CD4-positive, CD25-positive, alpha-beta regulatory T cell (primary cell): ENCODE measurements around the gene RPL10A. TPM values are rescaled to one million over a fixed set of nuclear protein-coding genes. Genes with fewer than 3 reads are reported as not detected.

Experiments used
- ATAC-seq, 2 donors: fragments of 150-1000 bp; cut with Tn5 transposase; one replicate each; pipeline ENCODE4 v1.10.0; 2021; ENCODE audit warnings: low read depth in 2 of 2, moderate number of reproducible peaks in 2 of 2, moderate library complexity in 1 of 2
- DNase-seq, 3 donors: peaks; one replicate each; pipeline versions ENCODE4 v3.0.0 to v3.0.0-alpha.2; 2012 to 2022; ENCODE audit warnings: mixed read lengths in 1 of 3
- H3K27ac ChIP-seq: one replicate; pipeline ENCODE4 v1.7.0; 2013; ENCODE audit warnings: mild to moderate bottlenecking, low read length; ENCODE audit not compliant: insufficient read depth, poor library complexity, severe bottlenecking
- H3K27me3 ChIP-seq: one replicate; pipeline ENCODE4 v1.7.0; 2013; ENCODE audit warnings: low read length; ENCODE audit not compliant: control insufficient read depth, insufficient read depth
- H3K36me3 ChIP-seq: one replicate; pipeline ENCODE4 v1.7.0; 2013; ENCODE audit warnings: mild to moderate bottlenecking, low read length, moderate library complexity; ENCODE audit not compliant: control insufficient read depth, insufficient read depth
- H3K4me1 ChIP-seq: 2 replicates; pipeline ENCODE4 v1.7.0; 2013; ENCODE audit warnings: mild to moderate bottlenecking, low read length; ENCODE audit not compliant: insufficient read depth, control insufficient read depth, poor library complexity, severe bottlenecking
- H3K4me3 ChIP-seq: one replicate; pipeline ENCODE4 v1.7.0; 2013; ENCODE audit warnings: low read depth, mild to moderate bottlenecking, low read length, moderate library complexity
- H3K9me3 ChIP-seq, 2 experiments: 1 replicate in 1 of 2; 2 replicates in 1 of 2; pipeline ENCODE4 v1.7.0; 2013; ENCODE audit warnings: low read length in 2 of 2, mild to moderate bottlenecking in 1 of 2, moderate library complexity in 1 of 2; ENCODE audit not compliant: control insufficient read depth in 2 of 2
- H3K27ac Mint-ChIP-seq, 3 donors: one replicate each; pipeline ENCODE4 v1.8.0; 2020 to 2022; ENCODE audit warnings: mild to moderate bottlenecking in 3 of 3, mixed read lengths in 3 of 3, moderate library complexity in 2 of 3
- H3K27me3 Mint-ChIP-seq: one replicate; pipeline ENCODE4 v1.8.0; 2022; ENCODE audit warnings: mild to moderate bottlenecking, mixed read lengths
- H3K36me3 Mint-ChIP-seq: one replicate; pipeline ENCODE4 v1.8.0; 2020; ENCODE audit warnings: mixed read lengths
- H3K4me1 Mint-ChIP-seq, 4 donors: one replicate each; pipeline ENCODE4 v1.8.0; 2020 to 2022; ENCODE audit warnings: mixed read lengths in 4 of 4, mild to moderate bottlenecking in 1 of 4
- H3K4me3 Mint-ChIP-seq, 4 donors: one replicate each; pipeline ENCODE4 v1.8.0; 2020 to 2022; ENCODE audit warnings: mild to moderate bottlenecking in 4 of 4, mixed read lengths in 4 of 4, moderate library complexity in 3 of 4
- H3K9me3 Mint-ChIP-seq, 7 donors: one replicate each; pipeline ENCODE4 v1.8.0; 2020 to 2022; ENCODE audit warnings: mixed read lengths in 7 of 7, mild to moderate bottlenecking in 3 of 7, moderate library complexity in 2 of 7
- polyA plus RNA-seq, 4 donors: library from polyadenylated mRNA; unstranded; fragments of 300-500 nt; fragmentation: Illumina TruSeq; gene quantifications; one replicate each; pipeline ENCODE4 v1.2.3, GENCODE V29; 2021
- total RNA-seq: library from RNA; stranded (reverse); gene quantifications from one replicate; pipeline ENCODE4 v1.2.3, GENCODE V29; 2022

The RPL10A gene
- total and polyA plus RNA-seq, 5 donors from 2014 or later = 848 to 1,343 (median 1,161) TPM

DNA sequence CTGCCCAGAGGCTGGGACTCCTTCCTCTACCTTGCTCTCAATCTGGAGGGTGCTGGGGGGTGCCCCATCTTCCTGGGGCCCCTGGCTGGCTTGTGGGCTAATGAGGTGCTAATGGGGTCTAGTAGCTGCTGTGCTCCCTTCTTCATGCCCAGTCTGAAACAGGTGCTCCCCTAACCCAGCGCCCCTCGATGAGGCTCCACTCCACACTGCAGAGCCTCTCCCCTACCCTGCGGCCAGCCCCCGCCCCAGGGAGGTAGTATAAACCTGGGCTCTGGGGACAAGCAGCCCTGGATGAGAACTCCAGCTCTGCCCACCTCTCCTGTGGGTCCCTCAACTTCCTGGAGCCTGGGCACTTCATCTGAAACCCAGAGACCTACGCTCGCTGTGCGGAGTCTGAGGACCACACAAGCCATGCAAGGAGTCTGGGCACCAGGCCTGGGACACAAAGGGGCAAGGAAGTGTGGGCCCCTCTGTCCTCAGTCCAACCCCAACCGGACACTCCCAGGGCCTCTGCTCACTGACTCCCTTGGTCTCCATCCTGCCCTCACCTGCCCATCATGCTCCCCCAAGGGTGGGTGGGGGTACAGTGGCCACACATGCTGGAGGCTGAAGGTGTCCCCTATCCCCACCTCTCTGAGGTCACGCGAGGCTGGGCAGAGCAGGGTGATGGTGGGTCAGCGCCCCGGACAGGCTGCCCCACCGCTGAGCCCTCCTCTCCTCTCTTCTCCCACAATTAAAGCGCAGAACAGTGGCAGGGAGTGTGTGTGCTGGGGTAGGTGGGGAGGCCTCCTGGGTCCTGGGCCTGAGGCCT, 6.1 kb downstream of the RPL10A start:
- H3K27me3 Mint-ChIP-seq = no peaks in the 10 kb centered on the region
- ATAC-seq = no peak
- Histone ChIP-seq H3K4me3 (no peak overlapping the region), H3K9me3 (no peaks in the 10 kb centered on the region), H3K4me1 (peaks cover 25% of the 10 kb centered on the region), H3K36me3 (peaks cover 33% of the 10 kb centered on the region), H3K27me3 (no peaks in the 10 kb centered on the region), H3K27ac (no peak overlapping the region)
- no peak overlapping the region for H3K27ac Mint-ChIP-seq
- H3K9me3 Mint-ChIP-seq = no peaks in the 10 kb centered on the region
- peaks cover 5 to 33% (median 22%) of the 10 kb centered on the region in 4 donors for H3K4me1 Mint-ChIP-seq
- DNase-seq = no peak
- H3K36me3 Mint-ChIP-seq = peaks cover 17% of the 10 kb centered on the region
- H3K4me3 Mint-ChIP-seq = peak overlapping the region in 1 of 4 donors; percentile 75

DNA sequence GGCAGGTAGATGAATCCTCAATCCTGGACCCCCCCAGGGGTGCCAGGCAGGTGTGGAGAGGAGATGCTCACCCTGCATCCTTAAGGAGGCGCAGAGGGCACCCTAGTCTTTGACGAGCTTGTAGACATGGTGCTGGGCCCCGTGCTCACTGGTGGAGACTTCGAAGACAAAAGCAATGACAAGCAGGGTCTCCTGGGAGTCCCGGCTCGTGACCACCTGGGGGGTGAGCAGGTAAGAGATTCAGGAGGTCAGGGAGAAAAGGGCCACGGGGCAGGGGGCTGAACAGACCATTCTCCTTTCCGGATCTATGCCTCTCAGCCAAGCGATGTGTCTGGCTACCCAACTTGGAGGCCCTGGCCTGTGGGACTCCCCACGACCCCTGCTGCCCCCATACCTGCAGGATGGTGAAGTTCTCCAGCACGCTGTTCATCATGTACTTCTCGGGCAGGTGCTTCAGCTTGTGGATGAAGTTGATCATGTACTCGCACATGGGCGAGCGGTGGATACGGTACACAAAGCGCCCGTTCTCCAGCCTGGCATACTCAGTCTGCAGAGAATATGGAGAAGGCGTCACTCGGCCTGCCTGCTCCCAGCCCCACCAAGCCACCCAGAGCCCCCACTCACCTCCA, 6.9 kb downstream of the RPL10A start:
- H3K9me3 ChIP-seq = no peaks in the 10 kb centered on the region
- no peak overlapping the region for H3K4me3 Mint-ChIP-seq
- H3K4me1 ChIP-seq = peaks cover 18% of the 10 kb centered on the region
- H3K27me3 Mint-ChIP-seq = no peaks in the 10 kb centered on the region
- no peak overlapping the region for H3K27ac Mint-ChIP-seq
- H3K4me3 ChIP-seq = no peak overlapping the region
- peaks cover 9% of the 10 kb centered on the region for H3K36me3 Mint-ChIP-seq
- DNase-seq (no peak), ATAC-seq (no peak)
- H3K27me3 ChIP-seq = no peaks in the 10 kb centered on the region
- H3K9me3 Mint-ChIP-seq = no peaks in the 10 kb centered on the region
- peaks cover 5 to 26% (median 17%) of the 10 kb centered on the region in 4 donors for H3K4me1 Mint-ChIP-seq
- peaks cover 28% of the 10 kb centered on the region for H3K36me3 ChIP-seq
- no peak overlapping the region for H3K27ac ChIP-seq

DNA sequence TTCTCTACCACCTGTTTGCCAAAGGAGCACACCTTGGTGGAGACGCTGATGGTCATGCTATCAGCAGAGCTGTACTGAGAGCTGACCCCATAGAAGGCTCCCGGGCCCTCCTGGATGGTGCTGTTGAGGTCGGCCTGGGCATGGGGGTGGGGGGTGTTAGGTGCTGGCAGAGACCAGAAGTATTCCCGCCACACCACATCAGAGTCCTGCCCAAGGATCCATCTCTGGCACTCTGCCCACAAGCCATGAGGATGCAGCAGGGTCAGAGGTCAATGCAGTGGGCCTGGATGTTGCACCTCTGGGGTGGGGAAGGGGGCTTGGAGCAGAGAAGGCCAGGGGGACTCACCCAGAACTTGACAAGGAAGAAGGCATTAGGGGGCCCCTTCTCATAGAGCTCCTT, 7.4 kb downstream of the RPL10A start:
- no peaks in the 10 kb centered on the region for H3K27me3 ChIP-seq
- H3K9me3 Mint-ChIP-seq = no peaks in the 10 kb centered on the region
- peaks cover 3 to 20% (median 12%) of the 10 kb centered on the region in 4 donors for H3K4me1 Mint-ChIP-seq
- ATAC-seq = no peak
- H3K4me3 ChIP-seq = no peak overlapping the region
- H3K27ac ChIP-seq = no peak overlapping the region
- peaks cover 13% of the 10 kb centered on the region for H3K4me1 ChIP-seq
- DNase-seq = no peak
- H3K27me3 Mint-ChIP-seq = no peaks in the 10 kb centered on the region
- H3K36me3 Mint-ChIP-seq = peaks cover 6% of the 10 kb centered on the region
- H3K27ac Mint-ChIP-seq = peak overlapping the region in 1 of 3 donors; percentile 59
- H3K9me3 ChIP-seq = no peaks in the 10 kb centered on the region
- peaks cover 23% of the 10 kb centered on the region for H3K36me3 ChIP-seq
- no peak overlapping the region for H3K4me3 Mint-ChIP-seq

DNA sequence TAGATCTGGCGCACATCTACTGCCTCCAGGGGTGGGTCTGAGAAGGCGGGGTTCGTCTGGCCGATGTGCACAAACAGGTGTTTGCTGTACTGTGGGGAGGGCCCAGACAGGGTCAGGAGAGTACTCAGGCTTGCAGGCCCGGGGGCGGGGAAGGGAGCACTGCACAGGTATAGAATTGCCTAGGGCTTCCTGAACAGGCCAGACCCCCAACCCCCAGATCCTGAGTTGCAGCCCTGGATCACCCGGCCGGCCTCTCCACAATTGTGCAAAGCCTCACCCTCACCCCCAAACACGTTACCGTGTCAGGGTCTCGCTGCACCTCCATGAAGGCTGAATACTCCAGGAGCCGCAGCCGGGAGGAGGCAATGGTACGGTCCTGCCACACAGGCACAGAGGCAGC, 7.8 kb downstream of the RPL10A start:
- DNase-seq (no peak), ATAC-seq (no peak)
- Mint-ChIP-seq H3K27ac (no peak overlapping the region), H3K27me3 (no peaks in the 10 kb centered on the region), H3K4me3 (no peak overlapping the region), H3K4me1 (peaks cover 0 to 16% (median 8%) of the 10 kb centered on the region in 4 donors), H3K9me3 (no peaks in the 10 kb centered on the region), H3K36me3 (peaks cover 3% of the 10 kb centered on the region)
- Histone ChIP-seq H3K4me1 (peaks cover 9% of the 10 kb centered on the region), H3K9me3 (no peaks in the 10 kb centered on the region), H3K4me3 (no peak overlapping the region), H3K27me3 (no peaks in the 10 kb centered on the region), H3K36me3 (peaks cover 19% of the 10 kb centered on the region), H3K27ac (no peak overlapping the region)

DNA sequence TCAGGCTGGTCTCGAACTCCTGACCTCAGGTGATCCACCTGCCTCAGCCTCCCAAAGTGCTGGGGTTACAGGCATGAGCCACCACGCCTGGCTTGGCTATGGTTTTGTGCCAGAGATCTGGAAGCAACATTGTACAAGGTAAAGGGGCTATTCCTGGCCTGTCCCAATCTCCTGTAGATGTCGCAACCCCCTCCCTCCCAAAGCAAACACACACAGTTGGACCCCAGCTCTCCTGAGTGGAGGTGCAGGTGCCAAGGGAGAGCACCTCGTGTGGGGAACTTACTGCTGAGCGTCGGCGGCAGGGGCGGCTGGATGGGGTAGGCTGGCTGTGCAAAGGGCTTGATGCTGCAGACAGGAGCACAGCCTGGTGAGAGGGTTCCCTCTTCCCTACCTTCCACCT, 8.8 kb downstream of the RPL10A start:
- no peak overlapping the region for H3K27ac ChIP-seq

DNA sequence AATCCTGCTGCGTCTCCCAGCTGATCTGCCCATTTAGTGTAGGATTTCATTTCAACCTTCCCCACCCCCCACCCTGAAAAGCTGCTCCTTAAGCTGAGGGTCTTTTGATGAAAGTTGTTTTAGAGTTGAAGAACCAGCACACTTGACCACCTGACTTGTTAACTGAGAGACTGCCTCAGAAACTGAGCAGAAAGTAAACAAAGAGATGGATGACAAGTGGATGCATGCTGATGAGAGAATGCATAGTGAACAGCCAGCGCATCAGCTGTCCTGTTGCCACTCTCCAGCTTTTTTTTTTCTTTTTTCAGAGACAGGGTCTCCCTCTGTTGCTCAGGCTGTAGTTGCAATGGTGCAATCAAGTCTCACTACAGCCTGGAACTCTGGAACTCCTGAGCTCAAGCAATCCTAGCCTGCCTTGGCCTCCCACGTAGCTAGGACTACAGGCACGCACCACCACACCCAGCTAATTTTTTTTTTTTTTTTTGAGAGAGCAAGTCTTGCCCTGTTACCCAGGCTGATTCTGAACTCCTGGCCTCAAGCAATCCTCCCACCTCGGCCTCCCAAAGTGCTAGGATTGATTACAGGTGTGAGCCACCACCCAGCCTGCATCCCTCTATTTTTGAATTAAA, 9.5 kb downstream of the RPL10A start:
- Mint-ChIP-seq H3K9me3 (no peaks in the 10 kb centered on the region), H3K27ac (no peak overlapping the region), H3K4me3 (no peak overlapping the region), H3K4me1 (peaks cover 0 to 3% (median under 1%) of the 10 kb centered on the region in 4 donors), H3K36me3 (peaks cover 3% of the 10 kb centered on the region), H3K27me3 (peaks cover 8% of the 10 kb centered on the region)
- no peak for DNase-seq
- Histone ChIP-seq H3K36me3 (peaks cover 6% of the 10 kb centered on the region), H3K27me3 (no peaks in the 10 kb centered on the region), H3K4me3 (no peak overlapping the region), H3K9me3 (no peaks in the 10 kb centered on the region), H3K4me1 (no peaks in the 10 kb centered on the region), H3K27ac (no peak overlapping the region)
- ATAC-seq = no peak

More for the DNA sequence above, 8.8 kb downstream of the RPL10A start:
- peaks cover 4% of the 10 kb centered on the region for H3K4me1 ChIP-seq
- Mint-ChIP-seq H3K27ac (peak overlapping the region in 1 of 3 donors; percentile 80), H3K4me1 (peaks cover 0 to 7% (median 3%) of the 10 kb centered on the region in 4 donors), H3K9me3 (no peaks in the 10 kb centered on the region), H3K27me3 (peaks cover 7% of the 10 kb centered on the region), H3K36me3 (peaks cover 3% of the 10 kb centered on the region), H3K4me3 (no peak overlapping the region)
- H3K4me3 ChIP-seq = no peak overlapping the region
- H3K27me3 ChIP-seq = no peaks in the 10 kb centered on the region
- H3K9me3 ChIP-seq = no peaks in the 10 kb centered on the region
- DNase-seq = no peak
- H3K36me3 ChIP-seq = peaks cover 12% of the 10 kb centered on the region
- ATAC-seq = no peak

DNA sequence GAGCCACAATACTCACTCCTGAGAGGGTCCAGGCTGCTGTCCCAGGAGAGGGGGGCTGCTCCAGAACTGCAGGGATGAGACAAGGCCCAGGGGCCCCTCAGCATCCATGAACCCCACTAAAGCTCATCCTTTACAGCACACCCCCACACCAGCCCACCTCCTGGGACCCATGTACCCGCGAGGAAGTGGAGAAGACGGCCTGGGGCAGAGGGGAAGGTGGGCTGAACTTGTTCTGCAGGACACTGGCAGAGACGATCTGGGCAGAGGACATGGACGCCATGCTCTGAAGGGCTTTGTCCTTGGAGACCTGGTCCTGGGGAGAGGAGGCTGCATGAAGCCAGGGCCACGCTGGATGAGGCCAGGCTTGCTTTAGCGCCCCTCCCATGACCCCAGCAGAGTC, 10.1 kb downstream of the RPL10A start:
- no peak for DNase-seq
- no peaks in the 10 kb centered on the region for H3K4me1 ChIP-seq
- Mint-ChIP-seq H3K27ac (no peak overlapping the region), H3K4me3 (no peak overlapping the region), H3K9me3 (no peaks in the 10 kb centered on the region), H3K36me3 (peaks cover under 1% of the 10 kb centered on the region), H3K27me3 (peaks cover 8% of the 10 kb centered on the region), H3K4me1 (peaks cover 0 to 2% (median under 1%) of the 10 kb centered on the region in 4 donors)
- no peak overlapping the region for H3K4me3 ChIP-seq
- H3K36me3 ChIP-seq = peaks cover 1% of the 10 kb centered on the region
- no peak for ATAC-seq
- no peaks in the 10 kb centered on the region for H3K9me3 ChIP-seq
- no peak overlapping the region for H3K27ac ChIP-seq
- H3K27me3 ChIP-seq = no peaks in the 10 kb centered on the region
